ENCODE results near the gene CCDC172.

DNA sequence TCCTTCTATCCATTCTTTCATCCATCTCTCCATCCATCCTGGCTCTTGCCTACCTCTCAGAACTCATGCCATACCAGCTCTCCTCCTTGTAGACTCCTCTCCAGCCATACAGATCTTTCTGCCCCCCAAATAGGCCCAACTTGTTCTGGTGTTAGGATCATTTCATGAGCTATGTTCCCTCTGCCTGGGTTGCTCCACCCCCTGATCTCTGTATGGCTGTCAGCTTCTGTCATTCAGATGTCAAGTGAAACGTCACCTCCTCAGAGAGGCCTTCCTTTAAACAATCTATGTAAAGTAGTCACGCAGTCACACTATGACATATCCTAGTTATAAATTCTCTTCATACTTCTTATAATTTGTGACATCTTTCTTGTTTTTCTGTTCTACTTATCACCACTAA, 61.1 kb downstream of the CCDC172 start:
- TF ChIP-seq, protein P1, sequence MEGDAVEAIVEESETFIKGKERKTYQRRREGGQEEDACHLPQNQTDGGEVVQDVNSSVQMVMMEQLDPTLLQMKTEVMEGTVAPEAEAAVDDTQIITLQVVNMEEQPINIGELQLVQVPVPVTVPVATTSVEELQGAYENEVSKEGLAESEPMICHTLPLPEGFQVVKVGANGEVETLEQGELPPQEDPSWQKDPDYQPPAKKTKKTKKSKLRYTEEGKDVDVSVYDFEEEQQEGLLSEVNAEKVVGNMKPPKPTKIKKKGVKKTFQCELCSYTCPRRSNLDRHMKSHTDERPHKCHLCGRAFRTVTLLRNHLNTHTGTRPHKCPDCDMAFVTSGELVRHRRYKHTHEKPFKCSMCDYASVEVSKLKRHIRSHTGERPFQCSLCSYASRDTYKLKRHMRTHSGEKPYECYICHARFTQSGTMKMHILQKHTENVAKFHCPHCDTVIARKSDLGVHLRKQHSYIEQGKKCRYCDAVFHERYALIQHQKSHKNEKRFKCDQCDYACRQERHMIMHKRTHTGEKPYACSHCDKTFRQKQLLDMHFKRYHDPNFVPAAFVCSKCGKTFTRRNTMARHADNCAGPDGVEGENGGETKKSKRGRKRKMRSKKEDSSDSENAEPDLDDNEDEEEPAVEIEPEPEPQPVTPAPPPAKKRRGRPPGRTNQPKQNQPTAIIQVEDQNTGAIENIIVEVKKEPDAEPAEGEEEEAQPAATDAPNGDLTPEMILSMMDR (IDR thresholded peaks at IDR 0.05), result no peak
- TF ChIP-seq EZH2 (IDR thresholded peaks at IDR 0.05), result no peak
